ENCODE measurements around the gene LYZL4. TPM values are rescaled to one million over a fixed set of nuclear protein-coding genes. Genes with fewer than 3 reads are reported as not detected.

Gene LYZL4
- total and polyA plus RNA-seq, 2 of the 13 experiments (the other 11 are each of a cell fraction or from before 2014, with no cell fraction given) = not detected

- TF ChIP-seq, protein P1, sequence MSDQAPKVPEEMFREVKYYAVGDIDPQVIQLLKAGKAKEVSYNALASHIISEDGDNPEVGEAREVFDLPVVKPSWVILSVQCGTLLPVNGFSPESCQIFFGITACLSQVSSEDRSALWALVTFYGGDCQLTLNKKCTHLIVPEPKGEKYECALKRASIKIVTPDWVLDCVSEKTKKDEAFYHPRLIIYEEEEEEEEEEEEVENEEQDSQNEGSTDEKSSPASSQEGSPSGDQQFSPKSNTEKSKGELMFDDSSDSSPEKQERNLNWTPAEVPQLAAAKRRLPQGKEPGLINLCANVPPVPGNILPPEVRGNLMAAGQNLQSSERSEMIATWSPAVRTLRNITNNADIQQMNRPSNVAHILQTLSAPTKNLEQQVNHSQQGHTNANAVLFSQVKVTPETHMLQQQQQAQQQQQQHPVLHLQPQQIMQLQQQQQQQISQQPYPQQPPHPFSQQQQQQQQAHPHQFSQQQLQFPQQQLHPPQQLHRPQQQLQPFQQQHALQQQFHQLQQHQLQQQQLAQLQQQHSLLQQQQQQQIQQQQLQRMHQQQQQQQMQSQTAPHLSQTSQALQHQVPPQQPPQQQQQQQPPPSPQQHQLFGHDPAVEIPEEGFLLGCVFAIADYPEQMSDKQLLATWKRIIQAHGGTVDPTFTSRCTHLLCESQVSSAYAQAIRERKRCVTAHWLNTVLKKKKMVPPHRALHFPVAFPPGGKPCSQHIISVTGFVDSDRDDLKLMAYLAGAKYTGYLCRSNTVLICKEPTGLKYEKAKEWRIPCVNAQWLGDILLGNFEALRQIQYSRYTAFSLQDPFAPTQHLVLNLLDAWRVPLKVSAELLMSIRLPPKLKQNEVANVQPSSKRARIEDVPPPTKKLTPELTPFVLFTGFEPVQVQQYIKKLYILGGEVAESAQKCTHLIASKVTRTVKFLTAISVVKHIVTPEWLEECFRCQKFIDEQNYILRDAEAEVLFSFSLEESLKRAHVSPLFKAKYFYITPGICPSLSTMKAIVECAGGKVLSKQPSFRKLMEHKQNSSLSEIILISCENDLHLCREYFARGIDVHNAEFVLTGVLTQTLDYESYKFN (CRISPR knock-in tag; conservative IDR thresholded peaks at IDR 0.05) = peak; percentile 99
- TF ChIP-seq ZBTB34 (CRISPR knock-in tag; IDR thresholded peaks at IDR 0.05) (peak; percentile 97), AGO1 (IDR thresholded peaks at IDR 0.05; ENCODE audit: low read depth, low read length, poor library complexity, severe bottlenecking) (no peak), HES4 (CRISPR knock-in tag; IDR thresholded peaks at IDR 0.05; ENCODE audit: borderline replicate concordance) (no peak), BRF2 (CRISPR knock-in tag; IDR thresholded peaks at IDR 0.05) (peak; percentile 55; the same call in 1 of the 2 replicates), NFYB (CRISPR knock-in tag; IDR thresholded peaks at IDR 0.05) (peak; percentile 33; the same call in 1 of the 2 replicates), HMGA1 (CRISPR knock-in tag; conservative IDR thresholded peaks at IDR 0.05) (no peak), ZNF710 (CRISPR knock-in tag; IDR thresholded peaks at IDR 0.05; ENCODE audit: borderline replicate concordance) (peak; percentile 94; the same call in 1 of the 2 replicates), AHDC1 (CRISPR knock-in tag; IDR thresholded peaks at IDR 0.05; ENCODE audit: borderline replicate concordance) (peak; percentile 99)
- TF ChIP-seq, protein P2, sequence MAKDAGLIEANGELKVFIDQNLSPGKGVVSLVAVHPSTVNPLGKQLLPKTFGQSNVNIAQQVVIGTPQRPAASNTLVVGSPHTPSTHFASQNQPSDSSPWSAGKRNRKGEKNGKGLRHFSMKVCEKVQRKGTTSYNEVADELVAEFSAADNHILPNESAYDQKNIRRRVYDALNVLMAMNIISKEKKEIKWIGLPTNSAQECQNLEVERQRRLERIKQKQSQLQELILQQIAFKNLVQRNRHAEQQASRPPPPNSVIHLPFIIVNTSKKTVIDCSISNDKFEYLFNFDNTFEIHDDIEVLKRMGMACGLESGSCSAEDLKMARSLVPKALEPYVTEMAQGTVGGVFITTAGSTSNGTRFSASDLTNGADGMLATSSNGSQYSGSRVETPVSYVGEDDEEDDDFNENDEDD (CRISPR knock-in tag; IDR thresholded peaks at IDR 0.05; ENCODE audit: borderline replicate concordance) = no peak; the same call in 1 of the 2 replicates
Measured at GRCh38 chr3:42421818-42422796, 11.7 kb upstream of the LYZL4 start (continued).

Measured in HepG2 (cell line).